PFSK-1 (cell line): Measurements from ENCODE around the gene MARK3.

Source experiments
- FOXP2 ChIP-seq: optimal IDR thresholded peaks from 2 replicates; pipeline ENCODE3; 2011; ENCODE audit warnings: borderline replicate concordance, control low read depth, inconsistent platforms; ENCODE audit not compliant: insufficient read depth; ENCODE audit errors: extremely low read length, extremely low read depth
- POLR2AphosphoS5 ChIP-seq: IDR thresholded peaks from 2 replicates; pipeline ENCODE4 v1.6.1; 2012; ENCODE audit warnings: low read depth, mild to moderate bottlenecking, control low read depth, low read length, moderate library complexity
- SIN3A ChIP-seq: IDR thresholded peaks from 2 replicates; pipeline ENCODE4 v1.6.1; 2012; ENCODE audit warnings: mild to moderate bottlenecking, low read length, moderate library complexity, borderline replicate concordance; ENCODE audit not compliant: insufficient read depth
- TAF1 ChIP-seq: IDR thresholded peaks from 2 replicates; pipeline ENCODE4 v1.6.1; 2012; ENCODE audit warnings: low read length, control low read depth, borderline replicate concordance; ENCODE audit not compliant: insufficient read depth
- TF ChIP-seq, protein P1 (sequence below), 2 experiments: IDR thresholded peaks; 2 replicates each; pipeline versions ENCODE4 v1.6.1 to v1.8.0; 2011 to 2012; ENCODE audit warnings: low read depth in 2 of 2, low read length in 2 of 2, control low read depth in 1 of 2, inconsistent platforms in 1 of 2, mild to moderate bottlenecking in 1 of 2, moderate library complexity in 1 of 2; ENCODE audit not compliant: insufficient read depth in 1 of 2

Gene MARK3

DNA sequence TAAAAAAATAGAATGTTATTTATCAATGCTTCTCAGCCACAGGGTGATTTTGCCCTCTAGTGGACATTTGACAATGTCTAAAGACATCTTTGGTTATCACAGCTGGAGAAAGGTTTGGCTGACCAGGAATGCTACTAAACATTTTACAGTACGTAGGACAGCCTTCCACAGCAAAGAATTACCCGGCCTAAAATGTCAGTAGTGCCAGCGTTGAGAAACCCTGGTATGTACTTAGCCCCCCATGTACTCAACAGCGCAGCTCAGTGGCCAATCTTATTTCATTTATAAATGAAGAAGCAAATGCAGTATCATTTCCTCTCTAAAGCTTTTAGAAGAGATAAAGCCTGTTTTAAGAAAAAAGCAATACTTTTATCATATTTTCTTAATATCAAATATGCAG lies 5.8 kb downstream of the MARK3 start:
- TF ChIP-seq, protein P1, sequence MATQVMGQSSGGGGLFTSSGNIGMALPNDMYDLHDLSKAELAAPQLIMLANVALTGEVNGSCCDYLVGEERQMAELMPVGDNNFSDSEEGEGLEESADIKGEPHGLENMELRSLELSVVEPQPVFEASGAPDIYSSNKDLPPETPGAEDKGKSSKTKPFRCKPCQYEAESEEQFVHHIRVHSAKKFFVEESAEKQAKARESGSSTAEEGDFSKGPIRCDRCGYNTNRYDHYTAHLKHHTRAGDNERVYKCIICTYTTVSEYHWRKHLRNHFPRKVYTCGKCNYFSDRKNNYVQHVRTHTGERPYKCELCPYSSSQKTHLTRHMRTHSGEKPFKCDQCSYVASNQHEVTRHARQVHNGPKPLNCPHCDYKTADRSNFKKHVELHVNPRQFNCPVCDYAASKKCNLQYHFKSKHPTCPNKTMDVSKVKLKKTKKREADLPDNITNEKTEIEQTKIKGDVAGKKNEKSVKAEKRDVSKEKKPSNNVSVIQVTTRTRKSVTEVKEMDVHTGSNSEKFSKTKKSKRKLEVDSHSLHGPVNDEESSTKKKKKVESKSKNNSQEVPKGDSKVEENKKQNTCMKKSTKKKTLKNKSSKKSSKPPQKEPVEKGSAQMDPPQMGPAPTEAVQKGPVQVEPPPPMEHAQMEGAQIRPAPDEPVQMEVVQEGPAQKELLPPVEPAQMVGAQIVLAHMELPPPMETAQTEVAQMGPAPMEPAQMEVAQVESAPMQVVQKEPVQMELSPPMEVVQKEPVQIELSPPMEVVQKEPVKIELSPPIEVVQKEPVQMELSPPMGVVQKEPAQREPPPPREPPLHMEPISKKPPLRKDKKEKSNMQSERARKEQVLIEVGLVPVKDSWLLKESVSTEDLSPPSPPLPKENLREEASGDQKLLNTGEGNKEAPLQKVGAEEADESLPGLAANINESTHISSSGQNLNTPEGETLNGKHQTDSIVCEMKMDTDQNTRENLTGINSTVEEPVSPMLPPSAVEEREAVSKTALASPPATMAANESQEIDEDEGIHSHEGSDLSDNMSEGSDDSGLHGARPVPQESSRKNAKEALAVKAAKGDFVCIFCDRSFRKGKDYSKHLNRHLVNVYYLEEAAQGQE (IDR thresholded peaks at IDR 0.05; ENCODE audit: insufficient read depth in 1 of 2, low read depth in 2 of 2, low read length in 2 of 2), result no peak
- no peak for TF ChIP-seq TAF1
- no peak for TF ChIP-seq POLR2AphosphoS5
- no peak for TF ChIP-seq FOXP2
- TF ChIP-seq SIN3A, result no peak

GRCh38 chr14:103392106-103392505 lies 6.9 kb downstream of the MARK3 start:
- TF ChIP-seq POLR2AphosphoS5 (no peak), FOXP2 (no peak), TAF1 (no peak), SIN3A (no peak)
- TF ChIP-seq, protein P1 (IDR thresholded peaks at IDR 0.05; ENCODE audit: insufficient read depth in 1 of 2, low read depth in 2 of 2, low read length in 2 of 2), result no peak

DNA sequence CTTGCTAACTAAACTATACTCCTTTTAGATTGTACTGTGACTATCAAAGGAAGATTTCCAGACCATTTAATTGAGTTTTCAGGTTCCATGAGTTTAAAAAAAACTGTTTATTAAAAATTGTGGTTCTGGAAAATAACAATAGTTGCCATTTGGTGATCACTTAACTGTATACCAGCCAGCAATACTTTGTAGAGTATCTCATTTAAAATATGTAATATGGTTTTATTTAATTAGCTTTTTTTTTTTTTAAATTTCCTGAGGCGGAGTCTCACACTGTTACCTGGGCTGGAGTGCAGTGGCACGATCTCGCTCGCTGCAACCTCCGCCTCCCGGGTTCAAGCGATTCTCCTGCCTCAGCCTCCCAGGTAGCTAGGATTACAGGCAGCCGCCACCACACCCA lies 7.4 kb downstream of the MARK3 start:
- TF ChIP-seq, protein P1 (IDR thresholded peaks at IDR 0.05; ENCODE audit: insufficient read depth in 1 of 2, low read depth in 2 of 2, low read length in 2 of 2), result no peak
- TF ChIP-seq TAF1 (no peak), SIN3A (no peak), FOXP2 (no peak), POLR2AphosphoS5 (no peak)

DNA sequence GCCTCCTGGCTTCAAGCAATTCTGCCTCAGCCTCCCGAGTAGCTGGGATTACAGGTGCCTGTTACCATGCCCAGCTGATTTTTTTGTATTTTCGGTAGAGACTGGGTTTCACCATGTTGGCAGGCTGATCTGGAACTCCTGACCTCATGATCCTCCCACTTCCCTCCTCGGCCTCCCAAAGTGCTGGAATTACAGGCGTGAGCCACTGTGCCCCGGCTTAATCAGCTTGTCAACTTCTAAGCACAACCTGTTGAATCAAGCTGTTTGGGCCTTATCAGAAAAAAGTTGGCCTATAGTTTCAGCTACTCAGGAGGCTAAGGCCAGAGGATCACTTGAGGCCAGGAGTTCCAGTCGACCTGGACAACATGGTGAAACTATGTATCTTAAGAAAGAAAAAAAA lies 7.9 kb downstream of the MARK3 start:
- TF ChIP-seq, protein P1 (IDR thresholded peaks at IDR 0.05; ENCODE audit: insufficient read depth in 1 of 2, low read depth in 2 of 2, low read length in 2 of 2), result no peak
- TF ChIP-seq SIN3A, result no peak
